Measurements from ENCODE around the gene SSBP3.

Gene SSBP3

DNA sequence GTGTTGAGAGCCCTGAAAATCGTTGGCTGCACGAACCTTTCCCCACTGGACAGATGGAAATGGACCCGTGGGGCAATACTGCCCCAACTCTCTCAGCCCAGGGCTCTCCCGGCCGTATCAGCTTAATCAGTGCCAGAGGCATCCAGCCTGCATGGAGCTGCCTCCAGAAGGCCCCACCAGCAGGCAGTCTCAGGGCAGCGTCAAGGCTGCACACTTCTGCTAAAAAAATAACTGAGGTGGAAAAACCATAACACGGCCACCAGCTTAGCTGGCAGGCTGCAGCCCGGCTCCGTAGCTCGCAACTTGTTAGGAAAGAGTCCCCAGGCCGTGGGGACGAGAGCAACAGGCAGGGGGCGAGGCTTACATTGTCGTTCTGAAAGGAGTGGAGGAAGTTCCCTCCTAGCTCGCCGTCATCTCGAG, 178.3 kb downstream of the SSBP3 start:
- peak in 1 of 2 experiments; percentile 80 for DNase-seq (ENCODE audit: low read depth in 1 of 2, low spot score in 1 of 2)
- Histone ChIP-seq H3K27ac (replicated peaks) (0 out of 2 replicates have a peak overlapping the region, but pooled peaks have one; percentile 3), H3K27me3 (ENCODE audit: insufficient read depth, poor library complexity, severe bottlenecking) (no peaks in the 10 kb centered on the region), H3K4me3 (replicated peaks; ENCODE audit: insufficient read depth, low read length) (no peak overlapping the region)
- TF ChIP-seq SPI1 (IDR thresholded peaks at IDR 0.05; ENCODE audit: borderline replicate concordance, low read depth) (no peak), CTCF (IDR thresholded peaks at IDR 0.05; ENCODE audit: insufficient read depth, low read length) (no peak), GABPA (IDR thresholded peaks at IDR 0.05; ENCODE audit: low read depth) (no peak), REST (IDR thresholded peaks at IDR 0.05; ENCODE audit: insufficient replicate concordance, low read depth) (no peak), POLR2AphosphoS5 (IDR thresholded peaks at IDR 0.05; ENCODE audit: low read depth) (no peak)

DNA sequence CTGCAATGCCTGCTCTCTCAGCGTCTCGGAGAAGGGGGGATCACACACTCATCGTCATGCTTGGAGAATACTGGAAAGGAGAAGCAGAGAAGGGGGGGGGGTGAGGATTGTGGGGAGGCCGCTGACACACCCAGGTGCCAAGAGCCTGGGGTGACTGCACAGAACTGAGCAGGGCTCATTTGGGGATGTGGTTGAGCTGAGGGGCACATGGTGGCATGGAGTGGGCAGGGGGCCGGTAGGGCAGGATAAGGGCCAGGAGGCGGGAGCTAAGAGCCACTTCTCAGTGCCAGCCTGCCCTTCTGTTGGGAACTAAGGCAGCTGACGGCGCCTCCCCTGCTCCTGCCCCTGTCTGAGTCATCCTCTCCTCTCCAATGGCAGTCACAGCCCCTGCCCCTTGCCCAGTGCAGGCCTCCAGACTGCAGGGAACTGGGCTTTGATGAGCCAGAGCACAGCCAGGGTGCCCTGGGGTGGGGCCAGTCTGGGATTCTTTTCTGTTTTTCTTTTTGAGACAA, 179.0 kb downstream of the SSBP3 start:
- peak; percentile 70 for DNase-seq (ENCODE audit: low read depth in 1 of 2, low spot score in 1 of 2)
- Histone ChIP-seq H3K4me3 (replicated peaks; ENCODE audit: insufficient read depth, low read length) (no peak overlapping the region), H3K27me3 (ENCODE audit: insufficient read depth, poor library complexity, severe bottlenecking) (no peaks in the 10 kb centered on the region), H3K27ac (replicated peaks) (no peak overlapping the region)
- 0 out of 2 replicates have a peak, but pooled peaks have one; percentile 23 for TF ChIP-seq POLR2AphosphoS5 (IDR thresholded peaks at IDR 0.05; ENCODE audit: low read depth)
- no peak for TF ChIP-seq REST (IDR thresholded peaks at IDR 0.05; ENCODE audit: insufficient replicate concordance, low read depth)

DNA sequence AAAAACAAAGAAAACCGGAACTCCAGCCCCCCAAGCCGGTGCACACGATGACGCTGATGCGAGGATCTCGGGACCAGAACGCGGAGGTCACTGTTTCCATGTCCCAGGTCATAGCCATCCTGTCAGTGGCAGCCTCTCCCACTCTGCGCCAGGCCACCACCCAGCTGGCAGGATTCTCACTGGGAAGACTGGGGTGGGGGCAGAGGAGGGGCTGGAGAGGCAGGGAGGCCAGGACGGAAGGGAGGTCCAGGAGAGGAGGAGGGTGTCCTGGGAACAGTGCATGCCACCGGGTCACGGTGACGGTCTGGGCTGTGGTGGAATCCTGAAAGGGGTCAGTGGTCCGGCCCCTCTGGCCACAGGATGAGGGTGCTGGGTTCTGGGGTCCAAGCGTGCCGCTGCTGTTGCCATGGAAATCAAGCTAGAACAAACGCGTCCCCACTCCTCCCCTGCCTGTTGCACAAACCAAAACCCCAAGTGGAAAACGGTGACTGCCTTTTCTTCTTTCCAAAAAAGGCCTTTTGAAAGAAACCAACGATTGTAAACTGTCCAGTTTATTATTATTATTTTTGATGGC, 180.1 kb downstream of the SSBP3 start:
- no peak overlapping the region for H3K27ac ChIP-seq (replicated peaks)
- no peaks in the 10 kb centered on the region for H3K27me3 ChIP-seq (ENCODE audit: insufficient read depth, poor library complexity, severe bottlenecking)
- H3K4me3 ChIP-seq (replicated peaks; ENCODE audit: insufficient read depth, low read length): no peak overlapping the region
- TF ChIP-seq CTCF (IDR thresholded peaks at IDR 0.05; ENCODE audit: insufficient read depth, low read length): no peak
- no peak for TF ChIP-seq SPI1 (IDR thresholded peaks at IDR 0.05; ENCODE audit: borderline replicate concordance, low read depth)
- no peak; the same call in 1 of the 2 replicates for TF ChIP-seq POLR2AphosphoS5 (IDR thresholded peaks at IDR 0.05; ENCODE audit: low read depth)
- TF ChIP-seq GABPA (IDR thresholded peaks at IDR 0.05; ENCODE audit: low read depth): no peak
- no peak for TF ChIP-seq REST (IDR thresholded peaks at IDR 0.05; ENCODE audit: insufficient replicate concordance, low read depth)
- DNase-seq (ENCODE audit: low read depth in 1 of 2, low spot score in 1 of 2): no peak

Measured in HL-60 (cell line).